DMS79 (cell line): ENCODE results near the gene ULK4.
"Not testable (repeated sequence)": the region's sequence is repeated elsewhere in the genome, so short reads cannot be mapped to it uniquely, and the experiment has no call there.

Source experiments
- DNase-seq: peaks from one replicate; lab custom pipeline; 2025; lab: John Stamatoyannopoulos, UW

The ULK4 gene

GRCh38 chr3:41961751-41962679, at the start of gene ULK4:
Gene ULK4, minus strand, starts transcription at chr3:41962103. Its CDS starts 7,344 bp downstream, at chr3:41954759.
- peak; percentile 97 for DNase-seq

- no peak for DNase-seq
Measured at GRCh38 chr3:42010530-42010929, 48.6 kb upstream of the ULK4 start.

GRCh38 chr3:42009456-42009855, 47.6 kb upstream of the ULK4 start:
- DNase-seq, result no peak

GRCh38 chr3:42007785-42008184, 45.9 kb upstream of the ULK4 start:
- DNase-seq, result no peak

- no peak for DNase-seq
Measured at GRCh38 chr3:42005401-42005800, 43.5 kb upstream of the ULK4 start.

- DNase-seq, result no peak
Measured at GRCh38 chr3:42002790-42003189, 40.9 kb upstream of the ULK4 start.

GRCh38 chr3:42001777-42002176, 39.9 kb upstream of the ULK4 start:
- DNase-seq, result no peak

- DNase-seq, result no peak
Measured at GRCh38 chr3:41999909-42000308, 38.0 kb upstream of the ULK4 start.

- no peak for DNase-seq
Measured at GRCh38 chr3:41997702-41998550, 36.0 kb upstream of the ULK4 start.

GRCh38 chr3:41991437-41991836, 29.5 kb upstream of the ULK4 start:
- no peak for DNase-seq

- DNase-seq, result no peak
Measured at GRCh38 chr3:41989518-41989917, 27.6 kb upstream of the ULK4 start.

- DNase-seq, result no peak
Measured at GRCh38 chr3:41987627-41988026, 25.7 kb upstream of the ULK4 start.

- DNase-seq, result no peak
Measured at GRCh38 chr3:41986561-41986960, 24.7 kb upstream of the ULK4 start.

- DNase-seq, result no peak
Measured at GRCh38 chr3:41985018-41985417, 23.1 kb upstream of the ULK4 start.

- not testable (repeated sequence) for DNase-seq
Measured at GRCh38 chr3:41983091-41983490, 21.2 kb upstream of the ULK4 start.

- DNase-seq, result not testable (repeated sequence)
Measured at GRCh38 chr3:41977401-41977800, 15.5 kb upstream of the ULK4 start.

- no peak for DNase-seq
Measured at GRCh38 chr3:41975416-41976103, 13.7 kb upstream of the ULK4 start.

- no peak for DNase-seq
Measured at GRCh38 chr3:41974223-41974622, 12.3 kb upstream of the ULK4 start.

GRCh38 chr3:41972802-41973201, 10.9 kb upstream of the ULK4 start:
- no peak for DNase-seq

GRCh38 chr3:41966206-41966605, 4.3 kb upstream of the ULK4 start:
- DNase-seq, result no peak

- no peak for DNase-seq
Measured at GRCh38 chr3:41963823-41964222, 1.9 kb upstream of the ULK4 start.
